ENCODE results near the gene STBD1.
"Not testable (repeated sequence)": the region's sequence is repeated elsewhere in the genome, so short reads cannot be mapped to it uniquely, and the experiment has no call there.

Gene STBD1

DNA sequence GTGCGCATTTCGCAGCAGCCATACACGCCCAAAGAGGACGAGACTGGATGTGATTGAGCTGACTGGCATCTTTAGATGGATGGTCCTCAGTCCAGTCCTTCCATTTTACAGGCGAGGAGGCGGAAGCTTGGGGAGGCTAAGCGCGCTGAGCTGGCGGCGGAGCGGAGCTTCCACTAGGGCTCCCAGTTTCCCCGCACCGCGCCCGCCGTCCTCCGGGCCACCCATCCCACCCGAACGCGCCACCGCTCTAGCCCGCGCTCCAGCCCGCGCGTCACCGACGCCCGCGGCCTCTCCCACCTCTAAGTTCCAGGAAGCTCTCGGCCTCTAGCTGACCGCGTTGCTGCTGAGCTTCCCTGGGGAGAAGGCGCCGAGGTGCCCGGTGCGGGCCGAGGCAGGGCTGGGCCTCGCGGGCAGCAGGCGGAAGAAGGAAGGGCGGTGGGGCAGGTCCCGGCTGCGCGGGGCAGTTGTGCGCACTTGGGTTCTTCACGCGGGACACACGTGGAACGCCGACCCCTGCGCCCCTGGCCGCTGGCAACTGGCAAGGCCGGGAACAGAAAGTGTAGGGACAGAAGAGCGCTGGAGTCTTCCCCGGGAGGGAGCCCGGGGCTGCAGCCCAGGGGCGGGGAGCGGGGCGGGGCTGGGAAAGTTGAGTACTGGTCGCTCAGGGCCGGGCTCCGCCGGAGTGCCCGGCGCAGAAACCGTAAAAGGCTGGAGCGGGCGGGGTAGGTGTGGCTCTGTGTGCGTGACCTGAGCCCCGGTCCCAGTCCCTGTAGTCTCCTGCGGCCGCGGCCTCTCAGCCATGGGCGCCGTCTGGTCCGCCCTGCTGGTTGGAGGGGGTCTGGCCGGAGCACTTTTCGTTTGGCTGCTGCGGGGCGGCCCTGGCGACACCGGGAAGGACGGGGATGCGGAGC lies at the start of gene STBD1:
STBD1 (plus strand) TSS at position 763 of the 911 bp plus-strand sequence; CDS start at position 800, 37 bp downstream.
- peak; percentile 30 to 87 (median 87) for DNase-seq

DNA sequence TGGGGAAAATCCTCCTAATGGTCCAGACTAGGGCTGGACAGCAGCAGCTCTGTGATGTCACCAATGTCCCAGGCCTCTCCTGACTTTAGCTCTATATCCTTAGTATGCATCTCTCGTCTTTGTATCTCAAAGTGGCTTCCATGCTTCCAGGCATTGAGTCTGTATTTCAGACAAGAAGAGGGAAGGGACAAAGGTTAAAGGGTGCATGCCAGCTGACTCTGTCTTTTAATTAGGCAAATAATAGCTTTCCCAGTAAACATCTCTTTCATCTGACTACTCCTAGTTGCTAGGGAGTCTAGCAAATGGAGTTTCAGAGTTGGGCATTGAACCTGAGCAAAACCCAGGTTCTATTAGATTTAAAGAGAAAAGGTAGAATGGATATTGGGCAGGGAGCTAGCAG lies 49.6 kb upstream of the STBD1 start:
- DNase-seq = no peak

DNA sequence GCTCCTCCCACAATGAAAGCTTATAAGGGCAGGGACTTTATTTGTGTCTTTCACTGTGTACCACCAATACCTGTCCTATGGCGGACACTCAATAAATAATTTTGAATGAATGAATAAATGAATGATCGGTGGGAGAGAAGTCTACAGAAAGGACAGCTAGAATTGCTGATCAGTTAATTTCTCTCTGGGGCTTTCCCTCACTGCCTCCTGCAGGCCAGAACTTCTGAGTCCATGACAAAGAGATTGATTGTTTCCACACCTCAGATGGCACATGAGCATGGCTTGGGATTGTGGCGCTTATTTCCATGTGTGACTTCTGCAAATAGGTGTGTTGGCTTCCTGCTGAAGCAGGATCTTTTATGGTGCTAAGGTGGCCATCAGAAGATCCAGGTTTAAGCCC lies 48.7 kb upstream of the STBD1 start:
- no peak for DNase-seq

DNA sequence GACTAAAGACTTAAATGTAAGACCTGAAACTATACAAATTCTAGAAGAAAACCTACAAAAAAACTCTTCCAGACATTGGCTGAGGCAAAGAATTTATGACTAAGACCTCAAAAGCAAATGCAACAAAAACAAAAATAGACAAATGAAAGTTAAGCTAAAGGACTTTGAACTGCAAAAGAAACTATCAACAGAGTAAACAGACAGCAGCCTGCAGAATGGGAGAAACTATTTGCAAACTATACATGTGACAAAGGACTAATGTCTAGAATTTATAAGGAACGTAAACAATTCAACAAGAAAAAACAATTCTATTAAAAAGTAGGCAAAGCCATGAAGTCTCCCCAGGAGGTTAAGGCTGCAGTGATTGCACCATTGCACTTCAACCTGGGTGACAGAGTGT lies 46.0 kb upstream of the STBD1 start:
- no peak for DNase-seq

DNA sequence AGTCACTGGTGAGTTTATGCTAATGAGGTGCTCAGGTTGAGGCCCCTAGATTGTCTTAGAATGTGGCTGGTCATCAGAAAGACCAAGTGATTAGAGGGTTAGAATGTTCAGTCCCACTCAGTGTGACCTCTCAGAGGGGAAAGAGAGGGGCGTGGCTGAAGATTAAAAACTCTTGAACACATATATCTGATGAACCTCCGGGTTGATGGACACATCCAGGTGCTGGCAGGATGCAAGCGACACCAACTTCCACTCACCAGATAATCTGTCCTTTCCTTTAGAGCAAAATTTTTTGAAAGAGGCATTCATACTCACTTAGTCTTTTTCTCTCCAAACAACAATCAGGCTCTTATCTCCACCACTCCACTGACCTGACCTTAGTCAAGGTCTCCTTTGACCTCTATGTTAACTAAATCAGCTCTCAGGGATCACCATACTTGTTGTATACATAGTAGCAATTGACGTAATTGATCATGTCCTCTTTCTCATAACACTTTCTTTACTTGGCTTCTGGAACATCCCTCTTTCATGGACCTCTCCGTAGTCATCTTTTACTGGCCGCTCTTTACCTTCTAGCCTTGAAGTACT lies 40.8 kb upstream of the STBD1 start:
- no peak for DNase-seq

DNA sequence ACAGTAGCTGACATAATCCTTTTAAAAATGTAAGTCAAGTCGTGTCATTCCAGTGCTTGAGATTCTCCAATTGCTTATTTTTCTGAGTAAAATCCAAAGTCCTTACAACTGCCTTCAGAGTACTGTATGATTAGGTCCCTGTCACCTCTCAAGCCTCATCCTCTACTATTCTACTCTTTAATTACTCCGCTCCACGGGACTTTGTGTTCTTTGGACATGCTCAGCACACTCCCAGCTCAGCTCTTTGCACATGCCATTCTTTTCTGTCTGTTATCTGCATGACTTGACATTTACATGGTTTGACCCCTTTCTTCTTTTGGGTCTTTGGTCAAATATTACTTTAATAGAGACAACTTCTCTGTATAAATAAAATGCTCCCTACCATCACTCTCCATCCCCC lies 39.9 kb upstream of the STBD1 start:
- no peak for DNase-seq

DNA sequence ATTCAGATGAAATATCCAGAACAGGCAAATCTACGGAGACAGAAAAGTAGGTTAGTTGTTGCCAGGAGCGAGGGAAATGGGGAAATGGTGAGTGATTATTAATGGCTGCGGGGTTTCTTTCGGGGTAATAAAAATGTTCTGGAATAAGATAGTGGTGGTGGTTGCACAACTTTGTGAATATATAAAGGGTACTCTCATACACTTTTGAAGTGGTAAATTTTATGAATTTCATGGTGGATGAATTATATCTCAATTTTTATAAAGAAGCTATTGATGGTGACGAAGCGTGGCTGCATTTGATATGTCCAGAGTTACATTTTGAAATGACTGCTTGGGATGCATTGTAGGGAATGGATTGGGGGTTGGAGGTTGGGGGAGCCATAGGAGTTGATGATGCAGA lies 38.7 kb upstream of the STBD1 start:
- DNase-seq = no peak

DNA sequence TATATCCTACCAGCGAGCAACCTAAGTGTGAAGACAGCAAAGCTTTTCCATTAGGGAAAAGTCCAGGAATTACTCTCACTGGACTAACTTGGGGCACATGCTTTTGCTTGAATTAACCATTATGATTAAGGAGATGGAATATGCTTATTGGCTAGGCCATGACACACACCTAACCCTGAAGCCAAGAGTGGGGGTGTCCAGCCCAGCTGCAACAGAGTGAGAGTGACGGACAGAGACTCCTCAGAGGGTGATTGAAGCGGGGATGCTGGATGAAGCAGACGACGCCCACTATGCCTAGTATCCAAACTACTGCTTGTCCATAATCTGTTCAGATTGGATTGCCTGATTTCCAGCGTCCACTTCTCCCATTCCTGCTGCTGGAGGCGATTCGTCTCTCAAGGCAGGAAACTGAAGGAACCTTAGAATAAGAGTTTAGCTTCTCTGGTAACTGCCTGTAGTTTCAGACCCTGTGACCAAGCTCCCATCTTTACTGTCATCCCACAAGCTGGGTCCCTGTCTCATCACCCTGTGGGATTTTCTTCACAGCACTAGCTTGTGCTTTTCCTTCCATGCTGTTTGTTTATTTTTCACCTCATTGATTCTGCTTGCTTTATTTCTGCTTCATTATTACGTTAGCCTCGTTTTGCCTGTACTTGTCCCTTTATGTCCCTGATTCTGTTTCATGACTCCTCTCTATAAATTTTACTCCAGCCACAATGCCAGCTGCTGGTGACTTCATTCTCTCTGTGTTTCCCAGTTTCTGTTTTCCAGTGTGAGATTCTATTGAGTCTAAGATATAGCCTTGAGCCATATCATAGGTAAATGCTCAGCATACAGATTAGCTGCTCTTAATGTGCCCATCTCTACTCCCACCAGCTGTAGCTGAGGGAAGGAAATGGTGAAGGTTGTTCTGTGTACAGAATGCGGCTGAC lies 36.0 kb upstream of the STBD1 start:
- DNase-seq = peak in 2 of 3 experiments; percentile 10 to 62

DNA sequence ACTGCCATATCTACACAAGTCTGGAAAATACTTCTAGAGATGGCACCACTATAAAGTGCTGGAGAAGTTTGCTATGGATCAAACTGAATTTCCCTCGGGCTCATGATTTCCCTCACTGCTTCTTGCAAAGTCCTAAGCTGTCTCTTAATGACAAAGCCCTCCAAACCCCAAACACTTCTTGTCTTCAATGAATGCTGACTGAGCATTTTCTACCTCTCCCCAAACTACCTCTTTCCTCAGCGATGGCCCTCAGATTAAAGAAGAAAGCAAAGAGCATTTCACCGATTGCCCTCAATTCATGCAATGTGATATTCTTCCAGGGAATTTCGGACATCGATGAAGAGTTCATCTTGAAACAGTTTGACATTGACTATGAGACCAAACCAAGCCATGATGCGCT lies 35.3 kb upstream of the STBD1 start:
- no peak for DNase-seq

DNA sequence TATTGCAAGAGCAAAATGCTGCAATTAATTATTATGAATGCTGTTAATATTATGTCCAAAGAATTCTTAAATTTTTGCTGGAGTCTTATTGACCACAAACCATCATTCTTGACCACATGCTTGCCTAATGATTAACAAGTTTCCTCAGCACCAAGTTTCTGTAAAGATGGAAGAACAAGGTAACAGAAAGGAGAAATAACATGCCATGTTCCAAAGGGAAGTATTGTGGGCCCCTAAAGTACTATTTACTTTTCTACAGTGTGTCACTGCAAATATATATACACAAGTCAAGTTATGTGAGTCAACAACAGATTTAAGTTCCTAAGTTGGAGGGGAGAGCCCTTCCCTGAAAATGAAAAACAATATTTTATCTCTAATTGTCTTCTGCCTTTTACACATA lies 34.5 kb upstream of the STBD1 start:
- DNase-seq = no peak

DNA sequence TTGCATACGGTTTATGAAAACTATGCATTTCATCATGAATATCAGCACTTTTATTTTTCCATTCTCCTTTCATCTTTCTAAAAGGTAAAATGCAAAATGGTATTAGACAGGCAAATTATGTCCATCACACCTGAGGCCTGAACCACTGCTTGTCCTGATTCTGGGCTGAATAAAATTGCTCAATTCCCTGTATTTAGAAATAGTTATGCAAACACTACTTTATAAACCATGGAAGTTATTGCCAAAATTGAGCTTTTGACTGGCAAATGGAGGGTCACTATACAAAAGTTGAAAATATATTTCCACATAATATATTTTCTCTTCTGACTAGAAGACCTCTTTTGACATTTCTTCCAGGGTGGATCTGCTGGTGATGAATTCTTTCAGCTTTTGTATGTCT lies 34.0 kb upstream of the STBD1 start:
- no peak for DNase-seq

DNA sequence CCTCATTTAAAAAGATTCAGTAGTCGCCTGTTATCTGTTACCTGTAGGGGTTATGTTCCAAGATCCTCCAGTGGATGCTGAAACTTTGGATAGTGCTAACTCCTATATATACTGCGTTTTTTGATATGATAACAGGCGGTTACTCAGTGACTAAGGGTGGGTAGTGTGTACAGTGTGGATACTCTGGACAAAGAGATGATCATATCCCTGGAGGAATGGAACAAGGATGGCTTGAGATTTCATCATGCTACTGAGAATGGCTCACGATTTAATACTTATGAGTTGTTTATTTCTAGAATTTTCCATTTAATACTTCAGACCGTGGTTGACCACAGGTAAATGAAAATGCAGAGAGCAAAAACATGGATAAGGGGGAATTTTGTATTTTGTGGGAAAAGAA lies 33.5 kb upstream of the STBD1 start:
- no peak for DNase-seq

DNA sequence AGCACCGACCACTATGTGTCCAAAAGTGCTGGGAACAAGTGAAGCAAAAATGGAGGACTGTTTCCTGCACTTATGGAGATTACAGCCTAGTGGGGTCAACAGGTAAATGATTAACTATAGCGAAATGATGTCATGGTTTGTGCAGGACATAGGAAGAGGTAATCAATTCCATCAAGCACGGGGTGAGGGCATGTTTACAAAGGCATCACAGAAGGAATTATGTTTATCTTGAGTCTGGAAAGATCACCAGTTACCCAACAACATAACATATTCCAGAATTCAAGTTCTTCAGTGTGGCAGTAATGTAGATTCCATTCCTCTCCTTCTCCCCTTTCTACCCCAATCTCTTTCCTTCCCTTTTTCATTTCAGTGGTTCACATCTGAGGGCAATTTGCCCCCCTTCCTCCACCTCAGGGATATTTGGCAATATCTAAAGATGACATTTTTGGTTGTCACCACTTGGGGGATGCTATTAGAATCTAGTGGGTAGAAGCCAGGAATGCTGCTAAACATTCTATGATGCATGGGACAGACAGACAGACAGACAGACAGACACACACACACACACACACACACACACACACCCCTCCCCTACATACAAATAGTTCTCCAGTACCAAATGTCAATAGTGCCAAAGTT lies 30.9 kb upstream of the STBD1 start:
- DNase-seq = no peak

DNA sequence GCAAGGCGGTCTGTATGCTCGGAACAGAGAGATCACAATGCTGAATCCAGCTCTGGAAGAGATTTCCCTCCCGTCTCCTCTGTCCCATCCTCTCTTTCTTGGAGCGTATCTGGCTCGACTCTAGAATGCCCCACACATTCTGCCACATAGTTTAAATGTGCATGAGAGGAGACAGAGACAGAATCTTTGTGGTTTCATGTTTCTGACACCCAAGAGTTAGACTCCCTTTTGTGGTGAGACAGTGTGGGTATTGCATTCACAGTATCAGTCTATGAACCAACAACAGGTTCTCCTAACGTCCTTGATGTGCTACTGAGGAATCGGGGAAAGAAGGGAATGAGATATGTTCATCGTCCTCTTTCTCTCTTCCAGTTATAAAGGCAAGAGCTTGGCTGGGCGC lies 29.7 kb upstream of the STBD1 start:
- DNase-seq = no peak

DNA sequence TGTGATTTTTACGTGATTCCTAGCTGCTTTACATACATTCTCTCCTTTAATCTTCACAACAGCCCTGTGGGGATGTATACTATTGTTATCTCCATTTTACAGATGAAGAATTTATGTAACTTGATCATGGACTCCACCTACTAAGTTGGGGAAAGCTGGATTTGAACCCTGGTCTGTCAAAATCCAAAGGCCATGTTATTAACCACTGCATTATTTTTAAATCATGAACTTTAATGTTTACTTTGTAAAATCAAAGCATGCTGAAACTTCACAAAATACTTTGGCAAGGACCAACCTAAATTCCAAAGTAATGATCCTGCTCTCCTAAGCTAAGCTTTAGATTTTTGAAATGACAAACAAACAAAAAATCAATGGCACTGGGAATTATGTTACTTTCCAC lies 28.9 kb upstream of the STBD1 start:
- no peak for DNase-seq

DNA sequence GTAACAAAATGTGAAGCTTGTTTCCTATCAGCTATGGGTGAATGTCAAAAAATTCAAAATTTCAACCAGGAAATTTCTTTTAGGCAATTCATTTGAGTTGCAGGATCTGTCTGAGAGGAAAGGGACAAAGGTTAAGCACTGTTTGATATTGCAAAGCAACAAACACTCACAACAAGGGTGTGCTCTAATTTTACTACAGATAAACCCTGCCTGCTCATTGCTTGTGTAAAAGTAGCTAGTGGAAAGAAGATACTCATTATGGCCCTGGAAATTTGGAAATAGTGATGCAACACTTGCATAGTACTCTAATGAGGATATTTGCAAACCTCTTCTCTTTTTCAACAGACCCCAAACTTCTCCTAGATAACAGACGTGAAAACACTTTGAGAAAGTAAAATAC lies 27.9 kb upstream of the STBD1 start:
- DNase-seq = no peak

DNA sequence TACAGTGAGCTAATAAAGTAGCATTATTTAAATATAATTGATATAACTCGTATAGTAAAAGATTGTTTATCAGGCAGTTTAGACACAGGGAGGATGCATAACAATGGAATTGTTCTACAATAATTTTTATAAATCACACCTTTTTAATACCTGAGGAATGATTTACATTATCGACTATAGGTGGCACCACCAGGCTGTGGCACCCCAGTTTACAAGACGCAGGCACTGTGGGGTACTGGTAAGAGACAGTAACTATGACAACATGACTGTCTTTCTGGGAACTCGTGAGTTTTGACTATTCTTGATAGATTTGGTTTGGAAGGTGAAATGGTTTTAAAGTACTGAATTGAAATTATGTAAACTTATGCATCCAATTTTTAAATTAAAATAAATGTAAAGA lies 27.1 kb upstream of the STBD1 start:
- DNase-seq = no peak

DNA sequence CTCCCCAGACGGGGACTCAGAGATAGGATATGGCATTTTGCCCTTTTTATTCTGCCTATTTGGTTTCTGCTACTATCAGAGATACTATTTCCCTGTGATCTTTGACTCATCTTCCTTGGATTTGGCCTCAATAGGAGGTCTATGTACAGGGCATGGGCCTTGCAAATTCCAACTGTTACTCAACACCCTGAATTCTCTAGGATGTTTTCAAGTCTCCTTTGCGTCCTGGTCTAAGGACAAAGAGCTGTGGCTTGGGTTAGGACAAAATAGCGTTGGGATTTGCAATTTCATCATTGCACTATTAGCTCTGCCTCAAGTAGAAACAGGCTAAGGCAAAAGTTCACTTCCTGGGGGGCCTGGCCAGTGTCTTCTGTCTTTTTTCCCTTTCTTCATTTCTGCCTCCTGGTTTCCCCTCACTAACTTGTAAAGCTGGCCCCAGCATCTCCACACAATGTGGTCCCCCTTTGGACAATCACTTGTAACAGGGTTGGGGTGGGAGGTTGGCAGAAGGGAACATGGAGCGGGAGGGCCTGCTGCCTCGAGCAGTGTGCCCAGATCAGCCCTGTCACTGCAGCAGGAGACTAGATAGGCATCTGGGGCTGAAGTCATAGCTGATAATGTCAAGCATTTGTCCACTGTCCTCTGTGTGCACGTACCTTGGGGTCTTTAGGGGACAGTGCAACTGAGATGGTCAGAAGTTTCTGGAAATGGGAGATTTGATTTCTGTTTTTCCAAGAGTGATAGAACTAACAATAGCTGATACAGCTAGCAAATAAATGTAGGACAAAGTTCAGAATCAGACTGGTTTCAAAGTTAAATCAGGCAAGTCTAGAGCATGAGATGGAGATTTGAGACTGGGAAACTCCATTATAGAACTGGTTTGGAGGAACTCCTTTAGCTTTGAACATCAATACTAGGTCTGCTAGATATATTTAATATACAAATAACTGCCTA lies 25.8 kb upstream of the STBD1 start:
- DNase-seq = no peak

DNA sequence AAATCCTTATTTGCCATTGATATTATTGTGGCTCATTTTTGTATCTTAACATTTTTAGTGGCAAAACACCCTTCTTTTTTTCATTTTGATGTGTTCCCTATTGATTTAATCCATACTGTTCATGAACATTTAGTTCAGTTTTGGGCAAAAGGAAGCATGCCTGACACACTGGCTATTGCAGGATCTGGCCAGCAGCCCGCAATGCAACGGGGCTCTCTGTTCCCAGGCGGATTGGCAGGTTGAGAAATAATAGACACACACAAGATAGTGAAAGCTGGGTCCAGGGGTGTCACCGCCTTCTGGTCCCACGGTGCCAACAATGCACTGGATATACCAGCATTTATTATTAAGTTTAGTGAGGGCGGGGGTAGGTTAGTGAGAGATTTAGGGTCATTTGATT lies 24.9 kb upstream of the STBD1 start:
- not testable (repeated sequence) for DNase-seq

DNA sequence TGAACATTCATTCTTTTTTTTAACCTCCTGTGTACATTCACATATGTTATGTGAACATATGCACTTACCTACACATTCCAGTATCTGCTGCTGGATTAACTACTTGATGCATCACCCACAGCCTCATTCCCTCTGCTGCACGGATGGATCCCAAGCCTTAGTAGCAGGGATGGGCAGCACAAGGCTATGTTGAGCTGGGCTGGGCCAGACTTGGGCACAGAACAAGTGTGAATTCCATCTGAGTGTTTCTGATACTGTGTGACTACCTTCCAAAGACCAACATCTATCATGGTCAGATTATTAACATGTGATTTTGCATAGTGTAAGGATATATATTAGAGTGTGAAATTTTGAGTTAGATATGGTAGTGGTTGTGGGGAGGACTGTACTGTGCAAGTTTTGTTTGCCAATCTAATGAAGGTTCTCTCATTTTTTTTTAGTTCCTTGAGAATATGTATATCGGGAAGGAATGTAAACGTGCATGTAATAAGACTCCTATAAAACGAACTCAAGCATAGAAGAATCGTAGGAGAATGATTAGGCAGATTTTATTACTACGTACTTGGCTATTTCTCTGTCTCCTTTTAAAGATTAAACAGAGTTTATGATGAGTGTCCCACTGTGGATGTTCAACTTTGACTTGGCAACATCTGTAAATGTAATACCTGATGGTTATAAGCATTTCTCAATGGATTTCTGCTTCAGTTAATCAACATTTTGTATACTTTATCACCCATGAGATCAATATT lies 23.4 kb upstream of the STBD1 start:
- no peak for DNase-seq

DNA sequence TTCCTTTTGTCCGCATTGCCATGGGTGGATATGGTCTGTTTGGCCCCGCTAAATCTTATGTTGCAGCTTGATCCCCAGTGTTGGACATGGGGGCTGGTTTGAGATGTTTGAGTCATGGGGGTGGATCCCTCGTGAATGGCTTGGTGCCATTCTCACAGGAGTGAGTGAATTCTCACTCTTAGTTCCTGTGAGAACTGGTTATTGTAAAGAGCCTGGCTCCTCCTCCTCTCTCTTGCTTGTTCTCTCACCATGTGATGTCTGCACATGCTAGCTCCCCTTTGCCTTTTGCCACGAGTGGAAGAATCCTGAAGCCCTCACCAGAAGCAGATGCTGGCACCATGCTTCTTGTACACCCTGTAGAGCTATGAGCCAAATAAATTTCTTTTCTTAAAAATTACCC lies 22.6 kb upstream of the STBD1 start:
- no peak for DNase-seq
